ENCODE results near the gene UPP1. TPM values are rescaled to one million over a fixed set of nuclear protein-coding genes. Genes with fewer than 3 reads are reported as not detected.

The UPP1 gene
- polyA plus RNA-seq, 4 donors, result 7.0 to 105 (median 59.1) TPM

GRCh38 chr7:48048113-48048512 is 41.0 kb upstream of the UPP1 start:
- DNase-seq, result no peak
- no peak for FAIRE-seq
- Histone ChIP-seq H3K27me3 (ENCODE audit: control insufficient read depth in 3 of 3, insufficient read depth in 3 of 3, low read length in 3 of 3) (peaks cover 0 to under 1% (median 0%) of the 10 kb centered on the region in 3 donors), H3K36me3 (ENCODE audit: control insufficient read depth in 3 of 3, insufficient read depth in 2 of 3, low read depth in 1 of 3, low read length in 3 of 3) (no peaks in the 10 kb centered on the region), H3K27ac (ENCODE audit: low read depth in 1 of 3, low read length in 2 of 3) (no peak overlapping the region), H3K4me3 (ENCODE audit: low read depth in 1 of 3, low read length in 3 of 3) (no peak overlapping the region), H3K9me3 (ENCODE audit: control insufficient read depth in 2 of 2, insufficient read depth in 1 of 2, low read depth in 1 of 2, low read length in 1 of 2) (no peaks in the 10 kb centered on the region), H3K4me1 (ENCODE audit: control insufficient read depth in 3 of 3, insufficient read depth in 2 of 3, low read depth in 1 of 3, low read length in 2 of 3) (peaks cover 0 to 4% (median 0%) of the 10 kb centered on the region in 3 donors)
- WGBS, 3 donors, result 89 to 92% (median 92%) methylated on average over 8 of the region's 8 CpGs

- no peaks in the 10 kb centered on the region for H3K27me3 ChIP-seq (ENCODE audit: control insufficient read depth in 3 of 3, insufficient read depth in 3 of 3, low read length in 3 of 3)
- FAIRE-seq, result no peak
- peaks cover 0 to 7% (median 3%) of the 10 kb centered on the region in 3 donors for H3K4me1 ChIP-seq (ENCODE audit: control insufficient read depth in 3 of 3, insufficient read depth in 2 of 3, low read depth in 1 of 3, low read length in 2 of 3)
- no peak overlapping the region for H3K27ac ChIP-seq (ENCODE audit: low read depth in 1 of 3, low read length in 2 of 3)
- no peaks in the 10 kb centered on the region for H3K9me3 ChIP-seq (ENCODE audit: control insufficient read depth in 2 of 2, insufficient read depth in 1 of 2, low read depth in 1 of 2, low read length in 1 of 2)
- no peaks in the 10 kb centered on the region for H3K36me3 ChIP-seq (ENCODE audit: control insufficient read depth in 3 of 3, insufficient read depth in 2 of 3, low read depth in 1 of 3, low read length in 3 of 3)
- DNase-seq, result no peak
- no peak overlapping the region for H3K4me3 ChIP-seq (ENCODE audit: low read depth in 1 of 3, low read length in 3 of 3)
- WGBS, 3 donors, result 73 to 84% (median 79%) methylated on average over 8 of the region's 8 CpGs
Measured at GRCh38 chr7:48049850-48050249, 39.2 kb upstream of the UPP1 start.

GRCh38 chr7:48052748-48053147 is 36.3 kb upstream of the UPP1 start:
- FAIRE-seq (no peak), DNase-seq (peak; percentile 82 to 84)
- Histone ChIP-seq H3K9me3 (ENCODE audit: control insufficient read depth in 2 of 2, insufficient read depth in 1 of 2, low read depth in 1 of 2, low read length in 1 of 2) (no peaks in the 10 kb centered on the region), H3K27ac (ENCODE audit: low read depth in 1 of 3, low read length in 2 of 3) (peak overlapping the region in 1 of 3 donors; percentile 65), H3K27me3 (ENCODE audit: control insufficient read depth in 3 of 3, insufficient read depth in 3 of 3, low read length in 3 of 3) (no peaks in the 10 kb centered on the region), H3K36me3 (ENCODE audit: control insufficient read depth in 3 of 3, insufficient read depth in 2 of 3, low read depth in 1 of 3, low read length in 3 of 3) (no peaks in the 10 kb centered on the region), H3K4me1 (ENCODE audit: control insufficient read depth in 3 of 3, insufficient read depth in 2 of 3, low read depth in 1 of 3, low read length in 2 of 3) (peaks cover 0 to 7% (median 3%) of the 10 kb centered on the region in 3 donors), H3K4me3 (ENCODE audit: low read depth in 1 of 3, low read length in 3 of 3) (no peak overlapping the region)
- 46 to 63% (median 51%) methylated on average over 8 of the region's 8 CpGs for WGBS, 3 donors

GRCh38 chr7:48053736-48054135 is 35.3 kb upstream of the UPP1 start:
- peak overlapping the region in 1 of 3 donors; percentile 43 for H3K27ac ChIP-seq (ENCODE audit: low read depth in 1 of 3, low read length in 2 of 3)
- no peaks in the 10 kb centered on the region for H3K9me3 ChIP-seq (ENCODE audit: control insufficient read depth in 2 of 2, insufficient read depth in 1 of 2, low read depth in 1 of 2, low read length in 1 of 2)
- FAIRE-seq (no peak), DNase-seq (peak in 1 of 2 donors; percentile 51)
- peaks cover 0 to 7% (median 3%) of the 10 kb centered on the region in 3 donors for H3K4me1 ChIP-seq (ENCODE audit: control insufficient read depth in 3 of 3, insufficient read depth in 2 of 3, low read depth in 1 of 3, low read length in 2 of 3)
- no peaks in the 10 kb centered on the region for H3K36me3 ChIP-seq (ENCODE audit: control insufficient read depth in 3 of 3, insufficient read depth in 2 of 3, low read depth in 1 of 3, low read length in 3 of 3)
- no peak overlapping the region for H3K4me3 ChIP-seq (ENCODE audit: low read depth in 1 of 3, low read length in 3 of 3)
- no peaks in the 10 kb centered on the region for H3K27me3 ChIP-seq (ENCODE audit: control insufficient read depth in 3 of 3, insufficient read depth in 3 of 3, low read length in 3 of 3)
- WGBS, 3 donors, result 62 to 79% (median 71%) methylated on average over 2 of the region's 2 CpGs

GRCh38 chr7:48058990-48059389 is 30.1 kb upstream of the UPP1 start:
- no peak for FAIRE-seq
- Histone ChIP-seq H3K36me3 (ENCODE audit: control insufficient read depth in 3 of 3, insufficient read depth in 2 of 3, low read depth in 1 of 3, low read length in 3 of 3) (no peaks in the 10 kb centered on the region), H3K27ac (ENCODE audit: low read depth in 1 of 3, low read length in 2 of 3) (no peak overlapping the region), H3K9me3 (ENCODE audit: control insufficient read depth in 2 of 2, insufficient read depth in 1 of 2, low read depth in 1 of 2, low read length in 1 of 2) (no peaks in the 10 kb centered on the region), H3K4me3 (ENCODE audit: low read depth in 1 of 3, low read length in 3 of 3) (no peak overlapping the region), H3K27me3 (ENCODE audit: control insufficient read depth in 3 of 3, insufficient read depth in 3 of 3, low read length in 3 of 3) (no peaks in the 10 kb centered on the region), H3K4me1 (ENCODE audit: control insufficient read depth in 3 of 3, insufficient read depth in 2 of 3, low read depth in 1 of 3, low read length in 2 of 3) (no peaks in the 10 kb centered on the region)
- DNase-seq, result no peak
- WGBS, 3 donors, result 80 to 91% (median 88%) methylated on average over 2 of the region's 2 CpGs

- Histone ChIP-seq H3K9me3 (ENCODE audit: control insufficient read depth in 2 of 2, insufficient read depth in 1 of 2, low read depth in 1 of 2, low read length in 1 of 2) (no peaks in the 10 kb centered on the region), H3K4me1 (ENCODE audit: control insufficient read depth in 3 of 3, insufficient read depth in 2 of 3, low read depth in 1 of 3, low read length in 2 of 3) (no peaks in the 10 kb centered on the region), H3K36me3 (ENCODE audit: control insufficient read depth in 3 of 3, insufficient read depth in 2 of 3, low read depth in 1 of 3, low read length in 3 of 3) (no peaks in the 10 kb centered on the region), H3K27ac (ENCODE audit: low read depth in 1 of 3, low read length in 2 of 3) (no peak overlapping the region), H3K4me3 (ENCODE audit: low read depth in 1 of 3, low read length in 3 of 3) (no peak overlapping the region), H3K27me3 (ENCODE audit: control insufficient read depth in 3 of 3, insufficient read depth in 3 of 3, low read length in 3 of 3) (no peaks in the 10 kb centered on the region)
- 87 to 93% (median 92%) methylated on average over 5 of the region's 5 CpGs for WGBS, 3 donors
- no peak for DNase-seq
- no peak for FAIRE-seq
Measured at GRCh38 chr7:48059706-48060105, 29.4 kb upstream of the UPP1 start.

GRCh38 chr7:48063985-48064384 is 25.1 kb upstream of the UPP1 start:
- Histone ChIP-seq H3K27me3 (ENCODE audit: control insufficient read depth in 3 of 3, insufficient read depth in 3 of 3, low read length in 3 of 3) (no peaks in the 10 kb centered on the region), H3K4me1 (ENCODE audit: control insufficient read depth in 3 of 3, insufficient read depth in 2 of 3, low read depth in 1 of 3, low read length in 2 of 3) (no peaks in the 10 kb centered on the region), H3K27ac (ENCODE audit: low read depth in 1 of 3, low read length in 2 of 3) (no peak overlapping the region), H3K36me3 (ENCODE audit: control insufficient read depth in 3 of 3, insufficient read depth in 2 of 3, low read depth in 1 of 3, low read length in 3 of 3) (no peaks in the 10 kb centered on the region), H3K4me3 (ENCODE audit: low read depth in 1 of 3, low read length in 3 of 3) (no peak overlapping the region), H3K9me3 (ENCODE audit: control insufficient read depth in 2 of 2, insufficient read depth in 1 of 2, low read depth in 1 of 2, low read length in 1 of 2) (peaks cover 0 to 2% of the 10 kb centered on the region in 2 donors)
- FAIRE-seq (peak; percentile 5), DNase-seq (no peak)
- WGBS, 3 donors, result 77 to 87% (median 82%) methylated on average over 1 of the region's 1 CpG

- Histone ChIP-seq H3K4me3 (ENCODE audit: low read depth in 1 of 3, low read length in 3 of 3) (no peak overlapping the region), H3K27me3 (ENCODE audit: control insufficient read depth in 3 of 3, insufficient read depth in 3 of 3, low read length in 3 of 3) (no peaks in the 10 kb centered on the region), H3K36me3 (ENCODE audit: control insufficient read depth in 3 of 3, insufficient read depth in 2 of 3, low read depth in 1 of 3, low read length in 3 of 3) (no peaks in the 10 kb centered on the region), H3K27ac (ENCODE audit: low read depth in 1 of 3, low read length in 2 of 3) (no peak overlapping the region), H3K4me1 (ENCODE audit: control insufficient read depth in 3 of 3, insufficient read depth in 2 of 3, low read depth in 1 of 3, low read length in 2 of 3) (no peaks in the 10 kb centered on the region), H3K9me3 (ENCODE audit: control insufficient read depth in 2 of 2, insufficient read depth in 1 of 2, low read depth in 1 of 2, low read length in 1 of 2) (peaks cover 0 to 2% of the 10 kb centered on the region in 2 donors)
- DNase-seq (no peak), FAIRE-seq (no peak)
- 90 to 93% (median 91%) methylated on average over 2 of the region's 2 CpGs for WGBS, 3 donors
Measured at GRCh38 chr7:48067475-48067874, 21.6 kb upstream of the UPP1 start.

- no peaks in the 10 kb centered on the region for H3K36me3 ChIP-seq (ENCODE audit: control insufficient read depth in 3 of 3, insufficient read depth in 2 of 3, low read depth in 1 of 3, low read length in 3 of 3)
- H3K4me1 ChIP-seq (ENCODE audit: control insufficient read depth in 3 of 3, insufficient read depth in 2 of 3, low read depth in 1 of 3, low read length in 2 of 3), result no peaks in the 10 kb centered on the region
- no peaks in the 10 kb centered on the region for H3K9me3 ChIP-seq (ENCODE audit: control insufficient read depth in 2 of 2, insufficient read depth in 1 of 2, low read depth in 1 of 2, low read length in 1 of 2)
- FAIRE-seq (no peak), DNase-seq (no peak)
- no peaks in the 10 kb centered on the region for H3K27me3 ChIP-seq (ENCODE audit: control insufficient read depth in 3 of 3, insufficient read depth in 3 of 3, low read length in 3 of 3)
- H3K4me3 ChIP-seq (ENCODE audit: low read depth in 1 of 3, low read length in 3 of 3), result no peak overlapping the region
- no peak overlapping the region for H3K27ac ChIP-seq (ENCODE audit: low read depth in 1 of 3, low read length in 2 of 3)
Measured at GRCh38 chr7:48074204-48074654, 14.8 kb upstream of the UPP1 start.

All from small intestine (tissue), 7 donors.